Astrocyte (in vitro differentiated cells and primary cell): ENCODE measurements around the gene CCDC157. TPM values are rescaled to one million over a fixed set of nuclear protein-coding genes. Genes with fewer than 3 reads are reported as not detected.

Experiments
- DNase-seq: peaks from one replicate; pipeline ENCODE4 v3.0.0-alpha.2; 2010; ENCODE audit warnings: low read depth
- FAIRE-seq: peaks from 2 replicates; lab custom pipeline; 2011; peaks lifted over from hg19 to GRCh38; lab: Jason Lieb, UNC
- H2AFZ ChIP-seq: 2 replicates; pipeline ENCODE4 v1.6.0; 2012; ENCODE audit warnings: low read depth, low read length, inconsistent platforms
- H3K27ac ChIP-seq: 2 replicates; pipeline ENCODE4 v1.5.1; 2011; ENCODE audit warnings: low read depth, low read length, inconsistent platforms
- H3K27me3 ChIP-seq: 2 replicates; pipeline ENCODE4 v1.6.0; 2011; ENCODE audit warnings: low read length, inconsistent platforms; ENCODE audit not compliant: insufficient read depth
- H3K36me3 ChIP-seq: 2 replicates; pipeline ENCODE4 v1.5.1; 2011; ENCODE audit warnings: low read length, inconsistent platforms; ENCODE audit not compliant: insufficient read depth
- H3K4me1 ChIP-seq: 2 replicates; pipeline ENCODE4 v1.5.1; 2011; ENCODE audit warnings: low read length, inconsistent platforms; ENCODE audit not compliant: insufficient read depth
- H3K4me2 ChIP-seq: 2 replicates; pipeline ENCODE4 v1.6.0; 2012; ENCODE audit warnings: low read length, inconsistent platforms
- H3K4me3 ChIP-seq: 2 replicates; pipeline ENCODE4 v1.5.1; 2011; ENCODE audit warnings: low read depth, mild to moderate bottlenecking, low read length, inconsistent platforms; ENCODE audit not compliant: insufficient read depth
- H3K79me2 ChIP-seq: 2 replicates; pipeline ENCODE4 v1.6.0; 2012; ENCODE audit warnings: mild to moderate bottlenecking, low read length, inconsistent platforms; ENCODE audit not compliant: insufficient read depth
- H3K9ac ChIP-seq: 2 replicates; pipeline ENCODE4 v1.6.0; 2012; ENCODE audit warnings: mild to moderate bottlenecking, low read length, inconsistent platforms
- H3K9me3 ChIP-seq: 2 replicates; pipeline ENCODE4 v1.5.1; 2012; ENCODE audit warnings: low read depth, mild to moderate bottlenecking, low read length, inconsistent platforms; ENCODE audit not compliant: insufficient read depth
- H4K20me1 ChIP-seq: 2 replicates; pipeline ENCODE4 v1.6.0; 2012; ENCODE audit warnings: low read length, inconsistent platforms; ENCODE audit not compliant: insufficient read depth
- H3K27ac Mint-ChIP-seq: one replicate; pipeline ENCODE4 v1.8.0; 2021; ENCODE audit warnings: mild to moderate bottlenecking, mixed read lengths; ENCODE audit not compliant: unreplicated experiment
- H3K27me3 Mint-ChIP-seq: one replicate; pipeline ENCODE4 v1.8.0; 2021; ENCODE audit warnings: low read depth, mixed read lengths; ENCODE audit not compliant: unreplicated experiment
- H3K36me3 Mint-ChIP-seq: one replicate; pipeline ENCODE4 v1.8.0; 2021; ENCODE audit warnings: low read depth, mixed read lengths; ENCODE audit not compliant: unreplicated experiment
- H3K4me1 Mint-ChIP-seq: one replicate; pipeline ENCODE4 v1.8.0; 2021; ENCODE audit warnings: low read depth, mixed read lengths; ENCODE audit not compliant: unreplicated experiment
- H3K4me3 Mint-ChIP-seq: one replicate; pipeline ENCODE4 v1.8.0; 2021; ENCODE audit warnings: mild to moderate bottlenecking, moderate library complexity, mixed read lengths; ENCODE audit not compliant: unreplicated experiment
- H3K9me3 Mint-ChIP-seq: one replicate; pipeline ENCODE4 v1.8.0; 2021; ENCODE audit warnings: mild to moderate bottlenecking, mixed read lengths; ENCODE audit not compliant: unreplicated experiment
- CTCF ChIP-seq: IDR thresholded peaks from 2 replicates; pipeline ENCODE4 v1.5.1; 2011; ENCODE audit warnings: low read depth, mild to moderate bottlenecking, inconsistent platforms, low read length, moderate library complexity; ENCODE audit not compliant: insufficient read depth
- EZH2 ChIP-seq: IDR thresholded peaks from 2 replicates; pipeline ENCODE4 v1.6.1; 2012; ENCODE audit warnings: mild to moderate bottlenecking, low read length, inconsistent platforms; ENCODE audit not compliant: insufficient read depth
- total RNA-seq: library from RNA; stranded (reverse); gene quantifications from 2 replicates; pipeline ENCODE4 v1.2.1, GENCODE V29; 2021

CCDC157 gene
- total RNA-seq, 1 donor from 2014 or later, result 2.9 TPM

GRCh38 chr22:30312053-30312452 lies 44.8 kb upstream of the CCDC157 start:
- H3K9ac ChIP-seq, result no peak overlapping the region
- H3K27ac ChIP-seq, result peak overlapping the region; percentile 39

GRCh38 chr22:30313527-30314363 lies 43.1 kb upstream of the CCDC157 start:
- H3K36me3 Mint-ChIP-seq, result peaks cover 5% of the 10 kb centered on the region
- no peaks in the 10 kb centered on the region for H3K9me3 Mint-ChIP-seq
- peaks cover 42% of the 10 kb centered on the region for H3K4me1 Mint-ChIP-seq
- no peak overlapping the region for H3K27ac Mint-ChIP-seq
- TF ChIP-seq CTCF (no peak), EZH2 (no peak)
- no peak for DNase-seq
- H3K27me3 Mint-ChIP-seq, result no peaks in the 10 kb centered on the region
- H3K4me1 ChIP-seq, result peaks cover 42% of the 10 kb centered on the region
- FAIRE-seq, result no peak
- H3K4me3 Mint-ChIP-seq, result peak overlapping the region; percentile 6
- H3K4me3 ChIP-seq, result no peak overlapping the region
- H4K20me1 ChIP-seq, result peaks cover 98% of the 10 kb centered on the region
- no peak overlapping the region for H3K27ac ChIP-seq
- H3K9me3 ChIP-seq, result no peaks in the 10 kb centered on the region
- no peaks in the 10 kb centered on the region for H3K36me3 ChIP-seq
- no peak overlapping the region for H2AFZ ChIP-seq
- H3K9ac ChIP-seq, result no peak overlapping the region
- H3K79me2 ChIP-seq, result peaks cover 95% of the 10 kb centered on the region
- no peak overlapping the region for H3K4me2 ChIP-seq
- no peaks in the 10 kb centered on the region for H3K27me3 ChIP-seq

More at GRCh38 chr22:30312053-30312452, 44.8 kb upstream of the CCDC157 start:
- H2AFZ ChIP-seq, result no peak overlapping the region
- no peaks in the 10 kb centered on the region for H3K27me3 ChIP-seq
- Mint-ChIP-seq H3K9me3 (peaks cover 2% of the 10 kb centered on the region), H3K27me3 (no peaks in the 10 kb centered on the region), H3K4me1 (peaks cover 54% of the 10 kb centered on the region), H3K36me3 (peaks cover 8% of the 10 kb centered on the region), H3K27ac (peak overlapping the region; percentile 70), H3K4me3 (no peak overlapping the region)
- no peaks in the 10 kb centered on the region for H3K36me3 ChIP-seq
- FAIRE-seq, result no peak
- TF ChIP-seq CTCF, result no peak
- no peak for TF ChIP-seq EZH2
- H3K9me3 ChIP-seq, result no peaks in the 10 kb centered on the region
- peaks cover 94% of the 10 kb centered on the region for H3K79me2 ChIP-seq
- peak; percentile 86 for DNase-seq
- H3K4me2 ChIP-seq, result peak overlapping the region; percentile 45
- H3K4me3 ChIP-seq, result no peak overlapping the region
- H3K4me1 ChIP-seq, result peaks cover 42% of the 10 kb centered on the region
- peaks cover 97% of the 10 kb centered on the region for H4K20me1 ChIP-seq

GRCh38 chr22:30314915-30315314 lies 41.9 kb upstream of the CCDC157 start:
- Histone ChIP-seq H3K27me3 (no peaks in the 10 kb centered on the region), H4K20me1 (peaks cover 98% of the 10 kb centered on the region), H3K4me3 (no peak overlapping the region), H3K4me1 (peaks cover 42% of the 10 kb centered on the region), H3K27ac (no peak overlapping the region), H2AFZ (no peak overlapping the region), H3K9me3 (no peaks in the 10 kb centered on the region), H3K9ac (no peak overlapping the region), H3K36me3 (no peaks in the 10 kb centered on the region), H3K79me2 (peaks cover 96% of the 10 kb centered on the region), H3K4me2 (peak overlapping the region; percentile 35)
- H3K27me3 Mint-ChIP-seq, result no peaks in the 10 kb centered on the region
- peak; percentile 32 for DNase-seq
- H3K4me3 Mint-ChIP-seq, result no peak overlapping the region
- H3K27ac Mint-ChIP-seq, result peak overlapping the region; percentile 60
- no peak for FAIRE-seq
- H3K9me3 Mint-ChIP-seq, result no peaks in the 10 kb centered on the region
- H3K4me1 Mint-ChIP-seq, result peaks cover 47% of the 10 kb centered on the region
- no peak for TF ChIP-seq CTCF
- TF ChIP-seq EZH2, result no peak
- peaks cover 13% of the 10 kb centered on the region for H3K36me3 Mint-ChIP-seq
